Measurements from ENCODE around the gene PEX14.

DNA sequence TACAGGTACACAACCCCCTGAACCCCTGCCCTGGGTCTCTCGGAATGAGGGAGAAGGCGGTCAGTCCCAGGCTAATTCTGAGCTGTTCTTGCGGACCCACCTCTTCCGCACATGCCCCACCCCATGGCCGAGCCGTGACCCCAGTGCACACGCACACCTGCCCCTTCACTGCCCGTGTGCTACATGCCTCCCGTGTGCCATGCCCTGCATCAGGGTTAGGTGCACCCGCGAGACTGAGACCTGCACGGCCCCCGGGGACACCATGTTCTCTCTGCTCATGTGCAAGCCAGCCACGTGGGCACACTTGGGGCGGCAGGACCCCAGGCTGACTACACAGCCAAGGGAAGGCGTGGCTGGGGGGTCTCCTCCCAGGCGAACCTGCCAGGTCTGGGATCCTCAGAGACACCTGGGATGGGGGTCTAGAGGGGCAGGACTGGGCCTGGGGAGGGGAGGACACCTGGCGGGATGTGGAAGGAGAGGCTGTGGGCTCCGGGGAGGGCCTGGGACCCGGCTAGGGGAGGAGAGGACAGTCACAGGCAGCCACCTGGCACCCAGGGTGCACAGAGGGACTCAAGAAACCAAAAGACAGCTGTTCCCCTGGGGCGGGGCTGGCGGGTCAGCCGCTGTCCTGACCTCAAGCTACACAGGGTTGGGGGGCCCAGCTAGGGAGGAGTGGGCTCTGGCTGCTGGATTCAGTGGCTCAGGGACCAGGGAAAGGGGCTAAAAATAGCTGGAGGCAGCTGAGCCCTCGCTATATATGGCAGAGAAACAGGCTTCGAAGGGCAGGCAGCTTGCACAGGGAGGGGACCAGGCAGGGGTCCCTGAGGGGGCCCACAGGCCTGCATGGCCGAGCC lies 188.3 kb downstream of the PEX14 start:
- no peak for TF ChIP-seq REST (IDR thresholded peaks at IDR 0.05; ENCODE audit: insufficient read depth in 1 of 2, low read depth in 2 of 2, low read length in 2 of 2)
- TF ChIP-seq SIN3A (IDR thresholded peaks at IDR 0.05; ENCODE audit: borderline replicate concordance, insufficient read depth, low read length), result no peak
- TF ChIP-seq POLR2AphosphoS5 (IDR thresholded peaks at IDR 0.05; ENCODE audit: low read depth, low read length), result no peak
- TF ChIP-seq TAF1 (IDR thresholded peaks at IDR 0.05; ENCODE audit: borderline replicate concordance, insufficient read depth, low read length), result no peak
- no peak for TF ChIP-seq FOXP2 (optimal IDR thresholded peaks at IDR 0.05; ENCODE audit: borderline replicate concordance, extremely low read depth, extremely low read length, insufficient read depth)
